HG03565 (cell line): ENCODE data around the gene SYNE1.
"Not testable (repeated sequence)": the region's sequence is repeated elsewhere in the genome, so short reads cannot be mapped to it uniquely, and the experiment has no call there.

Experiments
- ATAC-seq: cut with Tn5 transposase; IDR thresholded peaks from one replicate; pipeline ENCODE4 v1.9.1; 2021; ENCODE audit warnings: mild to moderate bottlenecking, moderate library complexity; ENCODE audit not compliant: unreplicated experiment

Gene SYNE1

GRCh38 chr6:152631376-152631775 lies 5.8 kb downstream of the SYNE1 start:
- ATAC-seq: no peak

DNA sequence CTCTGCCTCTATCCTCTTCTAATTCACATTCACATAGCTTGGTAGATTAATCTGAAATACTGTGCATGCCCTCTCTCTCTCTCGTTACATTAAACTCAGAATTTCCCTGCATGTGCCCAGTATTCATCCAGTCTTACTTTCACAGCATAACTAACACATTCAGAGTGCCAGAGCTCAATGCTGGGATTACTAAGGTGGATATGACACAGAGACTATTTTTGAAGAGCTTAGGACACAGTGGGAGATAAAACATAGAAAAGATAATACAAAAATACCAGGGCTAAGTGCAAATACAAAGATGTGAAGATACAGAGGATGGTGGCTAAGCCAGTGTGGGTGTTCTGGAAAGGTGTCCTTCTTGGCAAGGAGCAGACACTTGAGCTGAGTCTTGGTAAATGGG lies 6.3 kb downstream of the SYNE1 start:
- no peak for ATAC-seq

DNA sequence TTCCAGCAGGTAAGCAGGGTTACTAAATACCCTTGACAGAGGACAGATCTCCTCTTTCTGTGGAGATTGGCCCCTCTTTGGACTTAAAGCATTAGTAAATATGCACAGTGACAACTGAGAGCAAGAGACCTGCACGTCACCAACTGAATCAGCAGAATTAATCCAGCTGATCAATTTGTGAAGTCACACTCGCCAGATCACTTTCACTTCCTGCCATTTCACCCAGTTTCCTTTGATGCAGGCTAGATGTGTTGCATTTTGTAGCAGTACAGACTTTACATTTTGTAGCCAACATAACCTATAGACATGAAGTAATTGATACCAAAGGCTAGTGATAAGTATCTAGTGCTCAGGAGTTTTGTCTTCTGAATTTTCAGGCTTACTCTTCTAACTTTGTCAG lies 11.9 kb downstream of the SYNE1 start:
- no peak for ATAC-seq

- not testable (repeated sequence) for ATAC-seq
These were observed 22.4 kb downstream of the SYNE1 start for GRCh38 chr6:152614776-152615175.

DNA sequence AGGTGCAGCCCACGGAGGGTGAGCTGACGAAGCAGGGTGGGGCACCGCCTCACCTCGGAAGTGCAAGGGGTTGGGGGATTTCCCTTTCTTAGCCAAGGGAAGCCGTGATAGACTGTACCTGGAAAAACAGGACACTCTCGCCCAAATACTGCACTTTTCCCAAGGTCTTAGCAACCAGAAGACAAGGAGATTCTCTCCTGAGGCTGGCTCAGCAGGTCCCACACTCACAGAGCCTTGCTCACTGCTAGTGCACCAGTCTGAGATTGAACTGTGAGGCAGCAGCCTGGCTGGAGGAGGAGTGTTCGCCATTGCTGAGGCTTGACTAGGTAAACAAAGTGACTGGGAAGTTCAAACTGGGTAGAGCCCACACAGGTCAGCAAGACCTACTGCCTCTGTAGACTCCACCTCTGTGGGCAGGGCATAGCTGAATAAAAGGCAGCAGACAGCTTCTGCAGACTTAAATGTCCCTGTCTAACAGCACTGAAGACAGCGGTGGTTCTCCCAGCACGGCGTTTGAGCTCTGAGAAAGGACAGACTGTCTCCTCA lies 28.0 kb downstream of the SYNE1 start:
- ATAC-seq: no peak

- ATAC-seq: no peak
These were observed 31.2 kb downstream of the SYNE1 start for GRCh38 chr6:152605941-152606340.

- ATAC-seq: no peak
These were observed 31.8 kb downstream of the SYNE1 start for GRCh38 chr6:152605342-152605741.

DNA sequence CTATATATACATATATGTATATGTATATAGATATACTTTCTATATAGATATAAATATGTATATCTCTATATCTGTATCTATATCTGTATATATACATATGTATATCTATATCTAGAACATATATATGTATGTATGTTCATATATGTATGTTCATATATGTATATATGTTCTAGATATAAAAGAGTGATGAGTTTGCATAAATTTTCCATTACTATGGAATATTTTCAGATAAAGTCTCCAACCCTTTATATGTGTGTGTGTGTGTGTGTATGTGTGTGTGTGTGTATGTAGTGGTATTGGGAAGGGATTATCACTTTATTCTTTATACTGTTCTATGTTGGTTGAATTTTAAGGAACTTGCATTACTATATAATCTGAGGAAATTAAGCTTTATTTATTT lies 33.3 kb downstream of the SYNE1 start:
- ATAC-seq: no peak

DNA sequence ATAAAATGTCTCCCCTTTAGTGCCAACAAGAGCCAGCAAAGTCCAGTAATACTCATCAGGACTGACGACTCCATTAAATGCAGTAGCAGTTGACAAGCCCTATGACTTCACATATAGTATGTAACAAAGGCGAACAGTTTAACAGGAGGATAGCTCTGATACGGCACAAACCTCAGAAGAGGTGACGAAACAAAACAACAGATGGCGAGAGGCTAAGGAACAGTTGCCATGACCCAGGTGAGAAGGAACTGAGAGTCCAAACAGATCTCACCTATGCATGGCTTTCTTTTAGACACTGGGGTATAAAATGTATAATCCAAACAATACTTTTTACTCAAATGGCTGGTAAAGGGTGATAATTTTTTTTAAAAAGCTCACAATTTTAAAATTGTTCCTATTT lies 37.1 kb downstream of the SYNE1 start:
- no peak for ATAC-seq

DNA sequence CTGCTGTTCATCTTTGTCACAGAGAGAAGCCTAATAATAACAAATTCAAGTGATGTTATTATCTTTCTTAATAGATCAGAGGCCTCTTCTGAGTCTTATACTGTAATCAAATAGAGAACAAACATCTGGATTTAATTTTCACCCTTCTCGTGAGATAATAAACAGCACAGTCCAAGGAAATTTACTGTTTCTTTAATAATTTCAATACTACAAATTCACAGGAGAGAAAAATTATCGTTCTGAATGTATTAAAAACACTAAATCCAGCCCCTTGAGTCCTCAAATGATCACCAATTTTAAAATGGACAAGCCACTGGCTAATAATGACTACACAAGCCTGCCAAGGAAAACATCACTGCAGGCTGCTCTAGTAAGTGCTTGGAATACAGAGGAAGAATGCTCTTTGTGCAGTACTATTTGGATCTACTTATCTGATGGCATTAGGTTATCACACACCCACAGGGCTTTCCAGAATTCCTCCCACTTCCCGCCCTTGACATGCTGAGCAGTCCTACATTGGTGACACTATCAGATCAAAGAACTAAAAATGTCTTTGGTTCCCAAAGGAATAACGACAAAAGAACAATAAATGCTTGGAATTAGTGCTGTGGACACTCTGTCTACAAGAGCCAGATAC lies 38.1 kb downstream of the SYNE1 start:
- no peak for ATAC-seq

DNA sequence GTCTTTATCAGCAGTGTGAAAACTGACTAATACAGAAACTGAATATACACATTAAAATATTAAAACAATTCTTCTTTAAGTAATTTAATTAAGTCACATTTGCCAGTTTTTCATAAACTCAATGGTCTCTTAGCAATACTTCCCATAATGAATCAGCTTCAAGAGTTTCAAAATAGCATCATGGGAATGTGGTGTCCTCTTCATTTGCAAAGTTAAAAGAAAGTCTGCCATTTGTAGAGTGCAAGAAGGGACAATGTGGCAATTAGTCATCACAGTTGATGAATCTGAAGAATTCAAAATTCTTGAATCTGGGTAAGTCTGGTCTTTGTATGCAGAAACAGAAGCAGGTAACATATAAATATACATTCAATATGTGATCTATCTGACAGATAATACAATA lies 38.7 kb downstream of the SYNE1 start:
- ATAC-seq: no peak

DNA sequence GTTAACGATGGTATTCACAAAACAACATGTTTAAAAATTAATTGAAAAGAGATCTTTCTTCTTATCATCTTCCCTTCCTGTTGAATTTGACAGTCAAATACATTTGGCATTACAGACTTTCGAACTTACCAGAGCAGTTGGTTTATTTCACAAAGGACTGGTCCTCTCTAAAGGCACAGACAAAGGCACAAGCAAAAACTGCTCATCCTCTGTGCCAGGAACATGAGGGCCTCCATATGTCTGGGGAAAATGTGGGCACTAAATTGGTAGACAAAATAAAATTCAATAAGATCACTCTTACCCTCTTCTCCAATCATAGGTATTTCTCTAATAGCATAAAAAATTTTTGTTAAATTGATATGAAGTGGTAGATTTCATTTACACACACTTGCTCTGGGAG lies 40.4 kb downstream of the SYNE1 start:
- ATAC-seq: no peak

DNA sequence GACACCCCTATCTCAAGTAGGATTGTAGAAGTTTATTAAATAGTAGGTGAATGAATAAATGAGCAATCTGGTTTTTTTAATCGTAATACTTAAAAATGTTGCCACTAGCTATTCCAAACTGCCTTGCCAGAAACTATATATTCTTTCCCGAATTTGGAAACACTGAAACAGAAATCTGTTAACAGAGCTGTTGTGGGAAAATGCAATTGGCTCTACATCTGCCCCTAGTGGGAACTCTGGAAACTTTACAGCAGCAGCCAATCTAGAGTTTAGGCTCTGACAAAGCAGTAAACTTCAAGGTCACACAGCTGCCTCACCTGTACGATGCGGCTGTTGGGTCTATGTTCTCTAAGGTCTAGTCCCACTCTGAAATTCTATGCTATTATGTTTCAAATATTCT lies 41.7 kb downstream of the SYNE1 start:
- ATAC-seq: peak; percentile 48

DNA sequence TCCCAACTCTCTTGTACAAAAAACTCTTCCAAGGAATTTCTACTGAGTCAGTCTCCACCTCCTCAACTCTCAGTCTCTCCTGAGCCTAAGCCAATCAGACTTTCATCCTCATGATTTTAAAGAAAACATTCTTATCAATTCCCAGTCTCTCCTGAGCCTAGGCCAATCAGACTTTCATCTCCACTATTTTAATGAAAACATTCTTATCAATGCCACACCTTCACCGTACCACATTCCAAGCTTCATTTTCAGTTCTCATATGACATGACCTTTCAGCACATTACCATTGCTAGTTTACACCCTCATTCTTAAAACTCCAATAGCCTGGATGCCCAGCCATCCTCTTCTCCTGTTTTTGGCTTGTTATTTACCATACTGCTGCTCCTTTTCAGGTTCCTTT lies 42.5 kb downstream of the SYNE1 start:
- no peak for ATAC-seq

DNA sequence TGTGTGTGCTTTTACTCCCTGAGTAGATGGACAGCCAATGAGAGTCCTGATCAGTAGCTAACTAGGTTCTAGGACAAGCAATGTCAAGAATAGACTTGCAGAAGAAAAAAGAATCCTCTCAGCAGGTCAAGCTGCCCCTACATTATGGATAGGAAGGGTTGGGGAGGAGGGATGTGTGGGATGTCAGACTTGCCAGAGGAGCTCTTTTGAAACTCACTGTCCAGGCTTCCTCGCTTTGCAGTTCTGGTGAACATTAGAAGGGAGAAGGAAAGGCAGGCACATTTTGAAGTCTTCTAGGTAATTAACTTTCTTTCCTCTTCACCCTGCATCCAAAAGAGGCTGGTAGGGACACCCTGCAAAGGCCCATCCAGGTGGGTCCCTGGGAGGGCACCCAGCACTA lies 48.7 kb downstream of the SYNE1 start:
- no peak for ATAC-seq

DNA sequence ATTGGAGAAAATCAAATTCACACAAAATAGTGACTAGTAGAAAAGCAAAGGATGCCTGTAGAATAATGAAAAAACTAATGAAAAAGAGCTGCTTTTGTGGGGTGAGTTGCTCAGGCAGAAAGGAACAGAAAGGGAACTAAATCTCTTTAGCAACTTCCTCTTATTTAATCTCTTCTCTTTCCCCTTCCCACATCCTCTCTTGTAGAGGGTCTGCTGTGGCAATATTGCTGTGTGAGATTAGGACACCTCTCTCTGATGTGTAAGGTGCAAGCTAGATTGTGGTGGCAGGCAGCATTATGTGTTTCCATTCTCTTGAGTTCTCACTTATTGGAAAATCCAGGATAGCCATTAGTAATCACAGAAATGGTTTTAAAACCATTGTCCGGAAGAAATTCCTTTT lies 49.7 kb downstream of the SYNE1 start:
- no peak for ATAC-seq

- ATAC-seq: no peak
These were observed 51.9 kb downstream of the SYNE1 start for GRCh38 chr6:152585236-152585635.

GRCh38 chr6:152583888-152584287 lies 53.3 kb downstream of the SYNE1 start:
- ATAC-seq: no peak

- no peak for ATAC-seq
These were observed 60.6 kb downstream of the SYNE1 start for GRCh38 chr6:152576525-152576924.

- no peak for ATAC-seq
These were observed 61.5 kb downstream of the SYNE1 start for GRCh38 chr6:152575621-152576150.

DNA sequence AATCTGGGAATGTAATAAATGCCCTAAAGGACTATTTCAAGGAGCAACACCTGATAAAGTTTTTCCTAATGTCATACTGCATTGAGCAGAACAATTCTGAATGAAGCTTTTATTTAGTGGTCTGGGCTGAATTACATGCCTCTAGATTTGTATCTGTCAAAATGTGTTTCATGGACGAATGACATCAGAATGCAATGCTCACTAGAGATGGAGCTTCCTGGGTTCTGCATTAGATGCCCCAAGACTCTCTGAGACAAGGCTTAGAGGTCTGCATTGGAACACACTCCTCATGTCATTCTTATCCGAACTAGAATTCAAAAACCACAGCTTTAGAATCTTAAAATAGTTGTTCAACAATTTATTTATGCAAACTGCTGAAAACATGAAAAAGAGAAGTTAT lies 62.0 kb downstream of the SYNE1 start:
- ATAC-seq: no peak

- ATAC-seq: no peak
These were observed 63.4 kb downstream of the SYNE1 start for GRCh38 chr6:152573762-152574161.
